ENCODE measurements around the gene IGF2BP2. TPM values are rescaled to one million over a fixed set of nuclear protein-coding genes. Genes with fewer than 3 reads are reported as not detected.

IGF2BP2 gene
- total and polyA plus RNA-seq, 9 of the 15 experiments (the other 6 are each of a cell fraction or from before 2014, with no cell fraction given): 3.2 to 59.6 (median 30.5) TPM

- TF ChIP-seq MTA1 (IDR thresholded peaks at IDR 0.05; ENCODE audit: borderline replicate concordance): no peak
- no peak for TF ChIP-seq SMC3 (conservative IDR thresholded peaks at IDR 0.05; ENCODE audit: insufficient read depth, low read depth, low read length)
- peak in 2 of 3 experiments; percentile 31 to 44; a peak in 3 of 6 replicates for TF ChIP-seq CTCF (IDR thresholded peaks at IDR 0.05 in 2 of 3, conservative IDR thresholded peaks at IDR 0.05 in 1 of 3; ENCODE audit: insufficient read depth in 2 of 3, low read depth in 1 of 3, low read length in 3 of 3)
- no peak for TF ChIP-seq HNRNPL (IDR thresholded peaks at IDR 0.05; ENCODE audit: low read depth, low read length)
- 0 out of 2 replicates have a peak, but pooled peaks have one; percentile 40 for TF ChIP-seq HDGF (IDR thresholded peaks at IDR 0.05)
- TF ChIP-seq BCOR (IDR thresholded peaks at IDR 0.05): 0 out of 2 replicates have a peak, but pooled peaks have one; percentile 8
- TF ChIP-seq, protein P1, sequence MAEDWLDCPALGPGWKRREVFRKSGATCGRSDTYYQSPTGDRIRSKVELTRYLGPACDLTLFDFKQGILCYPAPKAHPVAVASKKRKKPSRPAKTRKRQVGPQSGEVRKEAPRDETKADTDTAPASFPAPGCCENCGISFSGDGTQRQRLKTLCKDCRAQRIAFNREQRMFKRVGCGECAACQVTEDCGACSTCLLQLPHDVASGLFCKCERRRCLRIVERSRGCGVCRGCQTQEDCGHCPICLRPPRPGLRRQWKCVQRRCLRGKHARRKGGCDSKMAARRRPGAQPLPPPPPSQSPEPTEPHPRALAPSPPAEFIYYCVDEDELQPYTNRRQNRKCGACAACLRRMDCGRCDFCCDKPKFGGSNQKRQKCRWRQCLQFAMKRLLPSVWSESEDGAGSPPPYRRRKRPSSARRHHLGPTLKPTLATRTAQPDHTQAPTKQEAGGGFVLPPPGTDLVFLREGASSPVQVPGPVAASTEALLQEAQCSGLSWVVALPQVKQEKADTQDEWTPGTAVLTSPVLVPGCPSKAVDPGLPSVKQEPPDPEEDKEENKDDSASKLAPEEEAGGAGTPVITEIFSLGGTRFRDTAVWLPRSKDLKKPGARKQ (CRISPR knock-in tag; IDR thresholded peaks at IDR 0.05): no peak
- TF ChIP-seq ZNF561 (CRISPR knock-in tag; conservative IDR thresholded peaks at IDR 0.05): no peak
- TF ChIP-seq BRD9 (IDR thresholded peaks at IDR 0.05; ENCODE audit: low read depth, partially characterized antibody): no peak
- no peak for TF ChIP-seq CREB5 (CRISPR knock-in tag; IDR thresholded peaks at IDR 0.05)
- no peak for TF ChIP-seq ZNF146 (CRISPR knock-in tag; IDR thresholded peaks at IDR 0.05; ENCODE audit: unreplicated experiment)
- TF ChIP-seq, protein P2, sequence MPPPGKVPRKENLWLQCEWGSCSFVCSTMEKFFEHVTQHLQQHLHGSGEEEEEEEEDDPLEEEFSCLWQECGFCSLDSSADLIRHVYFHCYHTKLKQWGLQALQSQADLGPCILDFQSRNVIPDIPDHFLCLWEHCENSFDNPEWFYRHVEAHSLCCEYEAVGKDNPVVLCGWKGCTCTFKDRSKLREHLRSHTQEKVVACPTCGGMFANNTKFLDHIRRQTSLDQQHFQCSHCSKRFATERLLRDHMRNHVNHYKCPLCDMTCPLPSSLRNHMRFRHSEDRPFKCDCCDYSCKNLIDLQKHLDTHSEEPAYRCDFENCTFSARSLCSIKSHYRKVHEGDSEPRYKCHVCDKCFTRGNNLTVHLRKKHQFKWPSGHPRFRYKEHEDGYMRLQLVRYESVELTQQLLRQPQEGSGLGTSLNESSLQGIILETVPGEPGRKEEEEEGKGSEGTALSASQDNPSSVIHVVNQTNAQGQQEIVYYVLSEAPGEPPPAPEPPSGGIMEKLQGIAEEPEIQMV (tag; conservative IDR thresholded peaks at IDR 0.05; ENCODE audit: low read depth): no peak
- no peak for TF ChIP-seq PML (IDR thresholded peaks at IDR 0.05; ENCODE audit: low read length)
- TF ChIP-seq, protein P3, sequence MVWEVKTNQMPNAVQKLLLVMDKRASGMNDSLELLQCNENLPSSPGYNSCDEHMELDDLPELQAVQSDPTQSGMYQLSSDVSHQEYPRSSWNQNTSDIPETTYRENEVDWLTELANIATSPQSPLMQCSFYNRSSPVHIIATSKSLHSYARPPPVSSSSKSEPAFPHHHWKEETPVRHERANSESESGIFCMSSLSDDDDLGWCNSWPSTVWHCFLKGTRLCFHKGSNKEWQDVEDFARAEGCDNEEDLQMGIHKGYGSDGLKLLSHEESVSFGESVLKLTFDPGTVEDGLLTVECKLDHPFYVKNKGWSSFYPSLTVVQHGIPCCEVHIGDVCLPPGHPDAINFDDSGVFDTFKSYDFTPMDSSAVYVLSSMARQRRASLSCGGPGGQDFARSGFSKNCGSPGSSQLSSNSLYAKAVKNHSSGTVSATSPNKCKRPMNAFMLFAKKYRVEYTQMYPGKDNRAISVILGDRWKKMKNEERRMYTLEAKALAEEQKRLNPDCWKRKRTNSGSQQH (CRISPR knock-in tag; IDR thresholded peaks at IDR 0.05): no peak
- TF ChIP-seq GATAD2A (IDR thresholded peaks at IDR 0.05): no peak
- no peak for TF ChIP-seq ZBTB8A (IDR thresholded peaks at IDR 0.05; ENCODE audit: partially characterized antibody)
- no peak for TF ChIP-seq WHSC1 (IDR thresholded peaks at IDR 0.05; ENCODE audit: low read length)
- TF ChIP-seq ZNF589 (CRISPR knock-in tag; IDR thresholded peaks at IDR 0.05; ENCODE audit: low read depth): no peak
- peak in 1 of 2 experiments; percentile 53; a peak in 2 of 4 replicates for TF ChIP-seq RAD21 (CRISPR knock-in tag; conservative IDR thresholded peaks at IDR 0.05 in 1 of 2, IDR thresholded peaks at IDR 0.05 in 1 of 2)
These were observed 21.2 kb upstream of the IGF2BP2 start (continued) for GRCh38 chr3:185846037-185846436.
